Measurements from ENCODE around the gene BANF1. TPM values are rescaled to one million over a fixed set of nuclear protein-coding genes. Genes with fewer than 3 reads are reported as not detected.

Gene BANF1
- total and polyA plus RNA-seq, 10 of the 15 experiments (the other 5 are each of a cell fraction or from before 2014, with no cell fraction given): 99.0 to 574 (median 297) TPM

GRCh38 chr11:65968600-65969482, 33.5 kb upstream of the BANF1 start:
- RAD21 ChIA-PET (ENCODE audit: unreplicated experiment): no interaction called here
- TF ChIP-seq MEF2A (IDR thresholded peaks at IDR 0.05; ENCODE audit: insufficient read depth, low read depth, low read length) (no peak), CTCF (IDR thresholded peaks at IDR 0.05 in 2 of 3, conservative IDR thresholded peaks at IDR 0.05 in 1 of 3; ENCODE audit: control insufficient read depth in 2 of 3, extremely low read depth in 1 of 3, insufficient read depth in 1 of 3, low read depth in 3 of 3, low read length in 3 of 3) (no peak), STAT1 (conservative IDR thresholded peaks at IDR 0.05) (no peak), ZNF622 (IDR thresholded peaks at IDR 0.05) (no peak), SIN3A (IDR thresholded peaks at IDR 0.05; ENCODE audit: low read depth, low read length) (no peak), SMAD1 (IDR thresholded peaks at IDR 0.05; ENCODE audit: low read depth, partially characterized antibody) (no peak), GABPA (IDR thresholded peaks at IDR 0.05; ENCODE audit: low read depth) (no peak), MTA2 (IDR thresholded peaks at IDR 0.05; ENCODE audit: low read depth) (no peak), REST (IDR thresholded peaks at IDR 0.05; ENCODE audit: low read depth, low read length) (no peak), JUNB (IDR thresholded peaks at IDR 0.05) (no peak), NFYA (IDR thresholded peaks at IDR 0.05; ENCODE audit: borderline replicate concordance, low read depth, low read length) (no peak), POLR2AphosphoS2 (IDR thresholded peaks at IDR 0.05; ENCODE audit: low read depth, low read length) (no peak), SKIL (IDR thresholded peaks at IDR 0.05; ENCODE audit: low read depth, poor library complexity, severe bottlenecking) (no peak), PKNOX1 (IDR thresholded peaks at IDR 0.05) (no peak)

More at GRCh38 chr11:65968600-65969482, 33.5 kb upstream of the BANF1 start:
- no peak overlapping the region for H2AFZ ChIP-seq (ENCODE audit: control insufficient read depth, low read depth, low read length)
- no peak overlapping the region for H3K27ac ChIP-seq (ENCODE audit: control insufficient read depth, insufficient read depth)
- no peak overlapping the region for H3K4me3 ChIP-seq
- DNase-seq (ENCODE audit: low read depth, low spot score): no peak
- SMC1A ChIA-PET (ENCODE audit: uncharacterized antibody, unreplicated experiment): no interaction called here
- no peak for FAIRE-seq
- no peaks in the 10 kb centered on the region; the same call in 1 of the 2 replicates for H4K20me1 ChIP-seq (ENCODE audit: control insufficient read depth, insufficient read depth)
- no peak overlapping the region for H3K4me2 ChIP-seq (ENCODE audit: control insufficient read depth, insufficient read depth)
- POLR2A ChIA-PET: interaction anchor here (1.0 kb wide), 1 partner anchor 41 kb away, joined by 7 read pairs; no protein-coding TSS in a partner anchor
- peaks cover 6% of the 10 kb centered on the region for H3K79me2 ChIP-seq (ENCODE audit: control insufficient read depth, insufficient read depth, low read length)
- CTCF ChIA-PET: interaction anchor here (0.5 to 1.2 kb wide), 2 partner anchors 84 to 764 kb away, joined by 3 to 5 read pairs; no protein-coding TSS in a partner anchor
- no peak for ATAC-seq
- H3K9me3 ChIP-seq (replicated peaks; ENCODE audit: control insufficient read depth, insufficient read depth, low read length): no peaks in the 10 kb centered on the region
- H3K4me1 ChIP-seq (ENCODE audit: control insufficient read depth, insufficient read depth, low read length): no peaks in the 10 kb centered on the region
- H3K9ac ChIP-seq (ENCODE audit: control insufficient read depth, insufficient read depth, low read length): no peak overlapping the region
- BruUV-seq (replicated peaks): no TSS peak
- in situ Hi-C loops (cut with MboI) (no loop called here), intact Hi-C loops (cut with micrococcal nuclease; ENCODE audit: unreplicated experiment) (no loop called here)
- 81% methylated on average over 15 of the region's 15 CpGs for WGBS (ENCODE audit: insufficient coverage, insufficient replicate concordance, low lambda C conversion rate, missing lambda C conversion rate)
- H3K36me3 ChIP-seq (ENCODE audit: control insufficient read depth in 2 of 2, insufficient read depth in 2 of 2, low read length in 1 of 2): peaks cover 33 to 35% of the 10 kb centered on the region in 2 experiments; a peak in 3 of 4 replicates
- no peaks in the 10 kb centered on the region for H3K27me3 ChIP-seq (replicated peaks in 1 of 2; ENCODE audit: control insufficient read depth in 2 of 2, insufficient read depth in 2 of 2, low read length in 1 of 2)
